ENCODE data around the gene DGCR2.

GRCh38 chr22:19122752-19123492 lies 710 bp upstream of the DGCR2 start:
- TF ChIP-seq CTCF (IDR thresholded peaks at IDR 0.05; ENCODE audit: low read length), result no peak
- no peak for TF ChIP-seq EZH2 (optimal IDR thresholded peaks at IDR 0.05; ENCODE audit: low read depth, low read length)
- TF ChIP-seq EZH2phosphoT487 (IDR thresholded peaks at IDR 0.05; ENCODE audit: low read length), result no peak
